Activated effector memory CD4-positive, alpha-beta T cell treated with anti-CD3 and anti-CD28 coated beads, Interleukin-2, amount 50 U/mL, for 16 hours (primary cell): ENCODE results near the gene VTI1B.

ENCODE experiments used
- DNase-seq: peaks from one replicate; pipeline ENCODE4 v3.0.0-alpha.2; 2020

VTI1B gene

DNA sequence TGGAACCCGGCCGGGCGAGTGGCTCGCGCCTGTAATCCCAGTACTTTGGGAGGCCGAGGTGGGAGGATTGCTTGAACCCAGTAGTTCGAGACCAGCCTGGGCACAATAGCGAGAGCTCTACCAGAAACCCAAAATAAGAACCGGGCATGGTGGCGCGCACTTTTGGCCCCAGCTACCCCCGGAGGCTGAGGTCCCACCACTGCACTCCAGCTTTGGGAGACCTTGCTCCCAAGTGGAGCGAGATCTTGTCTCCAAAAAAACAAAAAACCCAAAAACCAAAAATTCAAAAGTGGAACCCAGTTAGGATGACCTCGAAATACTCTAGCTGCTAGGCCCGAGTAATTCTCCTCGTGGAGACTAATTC lies 769 bp upstream of the VTI1B start:
- DNase-seq, result no peak

DNA sequence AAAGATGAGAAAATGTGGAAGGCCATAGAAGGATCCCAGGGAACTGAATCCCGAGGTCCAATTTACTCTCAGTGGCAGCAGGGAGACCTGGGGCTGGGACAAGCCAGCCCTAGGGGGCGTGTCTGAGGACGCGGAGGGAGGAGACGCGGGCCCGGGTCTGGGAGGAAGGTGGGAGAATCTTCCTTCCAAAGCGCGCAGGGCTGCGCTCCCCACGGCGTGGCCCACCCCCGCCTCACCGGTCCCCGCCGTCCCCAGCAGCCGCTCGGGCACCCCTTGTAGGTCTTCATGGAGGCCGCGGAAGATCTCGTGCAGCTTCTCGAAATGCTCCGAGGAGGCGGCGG lies 323 bp downstream of the VTI1B start:
- peak; percentile 86 for DNase-seq

DNA sequence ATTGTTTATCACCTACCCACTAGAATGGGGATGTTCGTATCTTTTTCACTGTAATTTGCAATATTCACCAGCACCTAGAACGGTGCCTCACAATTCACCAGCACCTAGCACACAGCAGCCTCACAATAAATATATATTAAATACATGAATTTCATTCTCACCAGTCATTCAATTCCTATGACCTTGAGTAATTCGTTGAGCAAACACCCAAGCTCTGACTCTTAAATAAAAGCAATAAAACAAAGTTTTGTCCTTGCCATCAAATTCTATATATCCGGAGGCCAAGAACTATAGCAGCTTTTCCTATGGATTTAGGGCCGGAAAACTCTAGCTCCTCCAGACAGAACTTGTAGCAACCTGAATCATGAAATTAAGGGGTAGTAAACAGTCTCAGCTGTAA lies 981 bp downstream of the VTI1B start:
- DNase-seq, result no peak

GRCh38 chr14:67668559-67668958 lies 5.9 kb downstream of the VTI1B start:
- no peak for DNase-seq

DNA sequence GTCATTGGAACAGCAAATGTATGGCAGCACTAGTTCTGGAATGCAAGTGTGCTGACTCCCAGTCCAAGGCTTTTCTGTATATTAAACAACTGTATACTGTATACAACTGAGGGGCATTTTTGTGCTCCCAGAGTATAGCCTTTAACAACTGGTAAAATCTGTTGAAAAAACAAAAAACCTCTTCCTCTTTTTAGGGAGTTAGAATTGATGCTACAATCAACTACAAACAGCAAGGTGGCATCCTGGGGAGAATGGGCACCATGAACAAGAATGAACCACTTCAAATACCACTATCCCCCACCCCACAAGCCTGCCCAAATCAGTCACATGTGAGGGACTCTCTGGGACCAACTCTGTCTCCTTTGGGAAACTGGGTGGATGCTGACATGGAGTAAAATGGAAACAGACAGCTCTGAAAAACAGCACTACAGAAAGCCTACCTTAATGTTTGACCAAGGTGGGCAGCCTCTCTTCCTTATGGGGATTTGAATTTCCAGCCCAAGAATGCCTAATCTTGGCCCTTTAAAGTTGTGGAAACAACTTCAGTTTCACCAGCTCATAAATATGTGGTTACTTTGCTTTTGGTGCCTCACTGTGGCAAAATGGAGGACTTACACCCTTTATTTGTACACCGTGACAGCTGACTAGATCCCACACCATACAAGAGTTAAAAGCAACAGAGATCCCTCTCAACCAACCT lies 7.5 kb downstream of the VTI1B start:
- DNase-seq, result no peak

DNA sequence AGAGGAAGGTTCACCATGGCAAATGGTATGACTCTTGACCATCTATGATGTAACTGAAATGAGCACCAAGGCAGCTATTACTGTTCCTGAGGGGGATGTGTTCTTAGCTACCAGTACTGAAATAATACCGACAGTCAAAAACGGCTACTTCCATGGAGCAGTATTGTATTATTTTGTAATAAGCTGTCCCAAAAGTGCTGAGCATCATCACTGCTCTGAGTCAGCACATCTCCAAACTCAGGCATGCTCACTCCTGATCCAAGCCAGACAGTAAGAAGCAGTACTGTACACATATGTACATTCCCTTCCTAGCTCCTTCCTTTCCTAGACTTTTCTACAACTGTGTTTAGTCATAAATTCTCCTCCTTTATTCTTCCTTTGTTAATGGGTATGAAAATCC lies 8.6 kb downstream of the VTI1B start:
- no peak for DNase-seq

- DNase-seq, result no peak
Observed at GRCh38 chr14:67663633-67664032, 10.8 kb downstream of the VTI1B start.

GRCh38 chr14:67653651-67654280 lies 20.7 kb downstream of the VTI1B start:
- no peak for DNase-seq

DNA sequence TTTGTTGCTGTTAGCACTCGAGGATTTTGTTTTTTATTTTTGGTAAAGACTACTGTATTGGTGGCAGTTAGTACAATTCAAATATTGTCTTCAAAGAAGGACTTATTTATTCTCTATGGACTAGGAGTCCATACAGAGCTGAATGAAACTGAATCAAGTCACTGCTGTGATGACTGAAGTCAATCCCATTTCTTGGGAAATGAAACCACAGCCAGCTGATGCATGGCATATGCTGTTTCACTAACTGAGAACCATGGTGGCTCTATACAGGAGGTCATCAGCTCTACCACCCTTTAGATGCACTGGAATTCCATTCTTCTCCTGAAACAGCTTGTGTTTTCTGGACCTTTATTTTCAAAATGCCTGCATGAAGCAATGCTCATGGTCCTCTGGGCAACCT lies 22.2 kb downstream of the VTI1B start:
- no peak for DNase-seq

DNA sequence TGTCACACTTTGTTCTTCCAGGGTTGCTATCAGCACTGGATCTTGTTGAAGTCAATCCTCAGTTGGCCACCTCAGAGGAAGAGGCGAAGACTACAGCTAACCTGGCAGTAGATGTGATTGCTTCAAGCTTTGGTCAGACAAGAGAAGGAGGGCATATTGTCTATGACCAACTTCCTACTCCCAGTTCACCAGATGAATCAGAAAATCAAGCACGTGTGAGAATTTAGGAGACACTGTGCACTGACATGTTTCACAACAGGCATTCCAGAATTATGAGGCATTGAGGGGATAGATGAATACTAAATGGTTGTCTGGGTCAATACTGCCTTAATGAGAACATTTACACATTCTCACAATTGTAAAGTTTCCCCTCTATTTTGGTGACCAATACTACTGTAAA lies 23.7 kb downstream of the VTI1B start:
- DNase-seq, result no peak

DNA sequence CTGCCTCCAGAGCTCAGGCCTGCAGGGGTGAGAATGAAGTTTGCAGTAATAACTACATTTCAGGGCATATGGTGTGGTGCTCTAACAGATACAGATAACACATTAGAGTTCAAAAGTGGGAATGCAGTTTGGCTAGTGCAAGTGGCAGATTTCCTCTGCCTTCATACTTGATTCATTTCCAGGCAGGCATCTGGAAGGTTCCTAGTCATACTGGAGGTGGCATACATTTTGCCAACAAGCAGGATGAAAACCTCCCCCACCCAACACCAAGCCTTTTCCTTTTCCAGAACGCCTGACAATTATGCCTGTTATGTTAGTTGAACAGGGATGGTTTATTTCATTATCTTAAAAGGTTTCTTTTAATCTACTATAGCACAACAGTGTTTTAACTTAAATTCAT lies 24.3 kb downstream of the VTI1B start:
- no peak for DNase-seq

GRCh38 chr14:67646131-67646530 lies 28.3 kb downstream of the VTI1B start:
- DNase-seq, result no peak

DNA sequence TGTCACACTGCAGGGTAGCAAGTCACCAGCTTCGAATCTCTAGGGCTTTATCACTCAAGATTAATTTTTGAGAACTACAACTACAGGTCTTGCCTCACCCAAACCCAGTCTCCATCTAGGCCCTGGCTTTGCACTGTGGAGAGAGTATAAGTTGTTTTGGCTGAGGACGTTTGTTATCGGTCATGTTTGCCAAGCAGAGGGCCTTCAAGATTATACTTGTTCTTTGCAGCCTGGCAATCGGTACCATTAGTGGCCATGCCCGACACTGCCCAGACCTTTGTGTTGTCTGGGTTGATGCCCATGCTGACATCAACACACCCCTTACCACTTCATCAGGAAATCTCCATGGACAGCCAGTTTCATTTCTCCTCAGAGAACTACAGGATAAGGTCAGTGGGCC lies 29.0 kb downstream of the VTI1B start:
- DNase-seq, result no peak

DNA sequence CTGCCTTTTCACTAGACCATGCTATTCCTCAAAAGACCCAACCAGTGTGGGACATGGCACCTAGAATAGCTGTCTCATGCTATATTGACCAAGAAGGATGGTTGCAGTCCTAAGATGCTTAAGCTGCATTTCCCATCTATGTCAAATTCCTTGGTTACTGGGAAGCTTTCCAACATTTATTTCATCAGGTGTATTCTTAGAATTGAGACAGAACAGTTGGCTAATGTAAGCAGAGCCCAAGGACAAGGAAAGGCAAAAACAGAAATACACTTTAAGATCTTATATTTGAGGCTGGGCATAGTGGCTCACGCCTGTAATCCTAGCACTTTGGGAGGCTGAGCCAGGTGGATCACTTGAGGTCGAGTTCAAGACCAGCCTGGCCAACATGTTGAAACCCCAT lies 30.0 kb downstream of the VTI1B start:
- no peak for DNase-seq

DNA sequence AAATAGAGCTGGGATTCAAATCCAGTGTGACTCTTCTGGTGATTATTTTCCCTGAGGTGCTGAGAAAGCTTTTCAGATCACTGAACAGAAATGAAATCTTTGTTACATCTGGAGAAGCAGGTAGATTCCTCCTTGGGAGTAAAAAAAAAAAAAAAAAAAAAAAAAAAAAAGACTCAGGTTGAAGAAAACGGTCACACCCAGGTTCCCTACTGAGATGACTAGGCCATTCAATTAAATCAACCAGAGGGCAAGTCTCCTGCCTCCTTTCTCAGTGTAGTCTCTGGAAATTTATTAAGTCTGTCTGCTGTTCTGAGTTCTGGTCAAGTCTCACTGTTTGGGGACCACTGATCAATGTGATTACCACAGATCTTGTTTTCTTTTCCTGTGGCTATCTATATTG lies 30.7 kb downstream of the VTI1B start:
- no peak for DNase-seq

GRCh38 chr14:67641902-67642749 lies 32.3 kb downstream of the VTI1B start:
- no peak for DNase-seq

GRCh38 chr14:67641480-67641879 lies 33.0 kb downstream of the VTI1B start:
- no peak for DNase-seq

DNA sequence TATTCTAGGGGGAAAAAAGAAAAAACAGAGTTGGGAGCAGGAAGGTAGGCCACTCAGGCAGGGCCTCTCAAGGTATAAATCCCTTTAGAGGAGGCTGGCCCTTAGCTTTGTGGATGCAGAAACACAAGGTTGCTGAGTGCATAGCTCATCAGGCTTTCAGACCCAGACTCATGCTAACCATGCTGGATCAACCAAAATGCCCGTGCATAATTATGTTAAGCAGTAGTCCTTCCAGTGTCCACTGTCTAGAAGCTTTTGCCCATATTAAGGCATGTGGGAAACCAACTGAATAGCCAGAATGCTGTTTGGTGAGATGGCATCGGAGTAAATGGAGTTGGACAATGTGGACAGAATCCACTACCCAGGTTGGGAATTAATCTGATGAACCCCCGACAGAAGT lies 35.8 kb downstream of the VTI1B start:
- DNase-seq, result no peak

GRCh38 chr14:67636361-67636919 lies 38.0 kb downstream of the VTI1B start:
- DNase-seq, result no peak

GRCh38 chr14:67633451-67634147 lies 40.8 kb downstream of the VTI1B start:
- DNase-seq, result no peak

DNA sequence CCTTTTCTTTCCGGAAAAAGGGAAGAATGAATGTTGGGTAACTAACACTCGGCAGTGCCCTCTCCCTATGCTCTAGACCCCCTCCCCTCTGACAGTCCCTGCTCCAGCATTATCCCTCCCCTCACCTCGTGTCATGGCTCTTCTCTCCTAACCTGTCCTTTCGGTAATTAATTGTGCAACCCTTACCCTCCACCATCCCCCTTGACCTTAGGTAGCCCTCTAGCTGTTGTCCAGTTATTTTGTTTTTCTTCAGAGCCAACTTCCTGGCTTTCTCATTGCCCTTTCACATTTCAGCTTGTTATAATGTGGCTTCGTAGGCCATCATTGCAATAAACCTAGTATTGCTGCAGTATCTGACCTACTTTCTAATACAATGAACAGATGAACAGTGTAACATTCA lies 43.5 kb downstream of the VTI1B start:
- DNase-seq, result no peak

DNA sequence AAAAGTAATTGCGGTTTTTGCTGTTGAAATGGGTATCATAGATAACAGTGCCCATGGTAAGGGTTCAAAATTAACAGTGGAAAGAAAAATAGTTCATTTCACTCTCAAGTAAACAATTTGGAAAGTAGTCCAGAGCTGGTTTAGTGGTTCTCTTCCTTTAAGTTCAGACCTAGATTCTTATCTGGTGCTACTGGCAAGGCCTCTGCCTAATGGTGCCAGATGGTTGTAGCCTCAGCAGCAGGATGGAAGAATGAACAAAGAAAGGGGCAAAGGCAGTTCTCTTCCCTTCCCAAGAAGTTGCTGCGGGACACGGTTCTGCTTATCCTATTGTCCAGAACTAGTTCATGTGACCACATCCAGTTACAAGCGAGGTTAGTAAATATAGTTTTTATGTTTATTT lies 44.2 kb downstream of the VTI1B start:
- no peak for DNase-seq

- DNase-seq, result no peak
Observed at GRCh38 chr14:67627519-67627918, 46.9 kb downstream of the VTI1B start.
